ENCODE data around the gene THOC3.
"Not testable (repeated sequence)": the region's sequence is repeated elsewhere in the genome, so short reads cannot be mapped to it uniquely, and the experiment has no call there.

THOC3 gene, protein sequence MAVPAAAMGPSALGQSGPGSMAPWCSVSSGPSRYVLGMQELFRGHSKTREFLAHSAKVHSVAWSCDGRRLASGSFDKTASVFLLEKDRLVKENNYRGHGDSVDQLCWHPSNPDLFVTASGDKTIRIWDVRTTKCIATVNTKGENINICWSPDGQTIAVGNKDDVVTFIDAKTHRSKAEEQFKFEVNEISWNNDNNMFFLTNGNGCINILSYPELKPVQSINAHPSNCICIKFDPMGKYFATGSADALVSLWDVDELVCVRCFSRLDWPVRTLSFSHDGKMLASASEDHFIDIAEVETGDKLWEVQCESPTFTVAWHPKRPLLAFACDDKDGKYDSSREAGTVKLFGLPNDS

DNA sequence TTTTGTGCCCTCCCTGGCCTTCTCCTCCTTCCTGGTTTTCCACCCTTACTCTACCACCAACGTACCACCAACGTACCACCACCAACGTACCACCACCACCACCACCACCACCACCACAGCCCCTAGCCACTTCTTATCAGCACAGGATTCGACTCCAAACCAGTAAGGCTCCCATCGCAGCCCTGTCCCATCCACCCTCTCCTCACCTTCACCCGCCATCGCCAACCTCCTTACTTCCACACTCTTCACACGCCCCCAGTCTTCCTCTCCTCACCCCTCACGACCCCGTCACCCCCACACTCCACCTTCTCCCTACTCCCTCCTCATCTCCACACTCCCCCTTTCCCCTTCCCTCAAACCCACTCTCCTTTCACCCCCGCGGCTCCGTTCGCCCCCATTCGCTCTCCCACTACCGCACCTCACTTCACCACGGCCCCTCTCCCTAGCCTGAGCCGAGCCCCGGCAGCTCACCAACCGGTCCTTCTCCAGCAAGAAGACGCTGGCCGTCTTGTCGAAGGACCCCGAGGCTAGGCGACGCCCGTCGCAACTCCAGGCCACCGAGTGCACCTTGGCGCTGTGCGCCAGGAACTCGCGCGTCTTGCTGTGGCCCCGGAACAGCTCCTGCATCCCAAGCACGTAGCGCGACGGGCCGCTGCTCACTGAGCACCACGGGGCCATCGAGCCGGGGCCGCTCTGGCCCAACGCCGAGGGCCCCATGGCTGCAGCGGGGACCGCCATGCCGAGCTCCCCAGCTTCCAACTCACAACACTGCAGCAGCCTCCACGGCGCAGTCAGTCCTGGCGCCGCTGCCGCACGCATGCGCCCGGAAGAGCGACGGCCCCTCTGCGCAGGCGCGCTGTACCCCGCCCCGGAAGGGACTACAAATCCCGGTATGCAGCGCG, at the start of gene THOC3:
TSS of gene THOC3 (minus strand) at position 845 of the 902 bp plus-strand sequence. CDS start at position 738, 107 bp downstream.
- DNase-seq (ENCODE audit: low read depth) = peak; percentile 47

DNA sequence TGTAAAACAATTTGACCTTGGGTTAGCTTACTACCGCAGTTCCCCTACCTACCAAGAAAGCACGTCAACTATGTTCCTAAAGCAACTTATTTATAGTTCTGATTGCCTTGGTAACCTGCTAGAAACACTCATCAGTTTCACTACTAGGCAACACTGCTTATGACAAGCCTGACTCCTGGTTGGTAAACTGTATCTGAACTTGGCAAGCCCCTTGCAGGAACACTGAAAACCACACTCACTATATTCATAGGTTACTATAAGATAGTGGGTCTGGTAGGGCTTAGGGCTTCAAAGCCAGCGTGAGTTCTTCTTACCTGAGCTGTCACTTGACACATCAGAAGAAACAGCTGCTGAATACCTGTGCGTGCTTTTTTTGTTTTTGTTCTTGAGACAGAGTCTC, 49.2 kb upstream of the THOC3 start:
- not testable (repeated sequence) for DNase-seq (ENCODE audit: low read depth)

DNA sequence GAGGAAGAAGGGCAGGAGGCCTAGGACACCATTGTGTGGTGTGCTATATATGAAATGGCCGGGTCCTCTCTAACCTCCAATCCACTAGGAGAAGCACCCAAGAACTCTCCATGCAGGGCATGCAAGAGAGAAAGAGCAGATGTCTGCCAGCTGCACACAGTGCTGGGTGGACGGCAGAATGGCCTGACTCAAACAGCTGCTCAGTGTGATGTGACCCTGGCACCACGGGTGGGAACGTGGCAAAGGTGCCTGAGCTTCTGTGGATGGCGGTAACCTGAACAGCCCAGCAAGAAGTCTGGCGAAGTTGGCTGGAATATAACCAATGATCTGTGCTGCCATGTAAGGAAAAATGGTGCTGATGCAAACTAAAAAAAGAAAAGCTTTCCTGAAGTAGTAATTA, 46.2 kb upstream of the THOC3 start:
- DNase-seq (ENCODE audit: low read depth) = not testable (repeated sequence)

DNA sequence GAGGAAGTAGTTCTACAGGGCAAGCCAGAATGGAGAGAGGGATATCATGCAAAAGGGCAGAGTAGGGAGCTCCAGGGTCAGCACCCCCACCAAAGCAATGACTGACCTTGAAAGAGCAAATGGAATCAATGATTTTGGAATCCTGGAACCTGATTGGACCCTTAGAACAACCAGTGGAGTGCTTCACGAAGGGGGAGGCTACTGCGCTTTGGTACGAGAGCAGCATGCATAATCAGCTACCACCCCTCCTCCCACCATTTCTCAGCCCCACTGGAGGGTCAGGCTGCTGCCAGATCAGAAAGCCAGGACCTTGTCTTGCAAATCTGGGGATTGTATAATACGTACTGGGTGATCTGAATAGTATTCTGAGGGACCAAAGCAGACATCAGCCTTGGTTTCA, 43.0 kb upstream of the THOC3 start:
- DNase-seq (ENCODE audit: low read depth) = not testable (repeated sequence)

DNA sequence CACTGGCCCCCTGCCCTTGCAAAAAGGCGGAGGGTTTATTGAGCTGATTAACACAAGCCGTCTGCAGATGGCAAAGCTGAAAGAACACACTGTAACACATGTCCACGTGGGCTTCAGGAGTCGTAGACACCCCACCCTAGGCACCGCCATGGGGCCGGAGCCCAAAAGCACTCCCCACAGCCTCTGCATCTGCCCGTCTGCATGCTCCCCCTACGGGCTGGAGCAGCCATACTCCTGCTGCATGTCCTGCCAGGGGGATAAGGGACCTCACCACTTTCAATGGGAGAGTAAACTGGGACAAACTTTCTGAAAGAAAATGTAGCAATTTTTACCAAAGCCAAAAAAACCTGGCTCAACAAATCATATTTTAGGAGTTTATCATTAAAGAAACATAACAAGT, 42.1 kb upstream of the THOC3 start:
- DNase-seq (ENCODE audit: low read depth) = not testable (repeated sequence)

DNA sequence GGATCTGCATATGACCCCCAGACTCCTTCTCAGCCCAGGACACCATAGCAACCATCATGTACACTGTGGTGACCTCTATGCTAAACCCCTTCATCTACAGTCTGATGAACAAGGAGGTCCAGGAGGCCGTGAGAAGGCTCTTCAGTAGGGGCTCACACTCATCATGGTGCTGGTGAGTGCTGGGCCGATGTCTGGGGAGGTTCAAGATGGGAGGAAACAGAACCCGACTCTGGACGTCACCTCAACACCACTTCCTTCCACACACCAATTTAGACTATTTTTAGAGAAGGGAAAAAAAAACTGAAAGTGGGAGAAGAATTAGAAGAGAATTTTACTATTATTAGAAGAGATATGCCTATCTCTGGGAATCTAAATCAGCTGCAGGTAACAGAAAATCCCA, 39.1 kb upstream of the THOC3 start:
- not testable (repeated sequence) for DNase-seq (ENCODE audit: low read depth)

DNA sequence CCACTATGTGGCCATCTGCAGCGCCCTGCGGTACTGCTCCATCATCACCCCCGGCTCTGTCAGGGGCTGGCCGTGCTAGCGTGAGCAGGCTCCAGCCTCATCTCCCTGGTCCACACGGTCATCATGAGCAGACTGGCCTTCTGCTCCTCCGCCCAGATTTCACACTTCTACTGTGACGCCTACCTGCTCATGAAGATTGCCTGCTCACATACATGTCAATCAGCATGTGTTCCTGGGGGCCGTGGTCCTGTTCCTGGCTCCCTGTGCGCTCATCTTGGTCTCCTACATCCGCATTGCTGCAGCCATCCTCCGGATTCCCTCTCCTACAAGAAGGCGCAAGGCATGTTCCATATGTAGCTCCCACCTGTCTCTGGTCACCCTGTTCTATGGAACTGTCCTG, 38.7 kb upstream of the THOC3 start:
- DNase-seq (ENCODE audit: low read depth) = not testable (repeated sequence)

DNA sequence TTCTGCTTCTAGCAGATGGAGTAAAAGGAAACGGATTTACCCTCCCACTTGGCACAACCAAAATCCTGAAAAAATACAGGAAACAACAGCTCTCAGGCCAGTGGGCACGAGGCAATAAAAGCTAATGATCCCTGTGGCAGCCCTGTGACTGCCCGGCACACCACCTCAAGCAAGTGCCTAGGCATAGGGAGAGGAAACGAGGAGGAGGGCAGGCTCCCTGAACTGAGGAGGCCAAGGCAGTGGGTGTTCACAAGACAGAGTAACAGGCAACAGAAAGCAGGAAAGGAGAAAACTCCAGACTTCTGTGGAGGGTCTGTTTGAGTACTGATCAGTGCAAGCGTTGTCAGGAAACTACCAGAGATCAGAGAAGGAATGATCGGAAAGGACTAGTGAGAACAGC, 29.9 kb upstream of the THOC3 start:
- DNase-seq (ENCODE audit: low read depth) = not testable (repeated sequence)

DNA sequence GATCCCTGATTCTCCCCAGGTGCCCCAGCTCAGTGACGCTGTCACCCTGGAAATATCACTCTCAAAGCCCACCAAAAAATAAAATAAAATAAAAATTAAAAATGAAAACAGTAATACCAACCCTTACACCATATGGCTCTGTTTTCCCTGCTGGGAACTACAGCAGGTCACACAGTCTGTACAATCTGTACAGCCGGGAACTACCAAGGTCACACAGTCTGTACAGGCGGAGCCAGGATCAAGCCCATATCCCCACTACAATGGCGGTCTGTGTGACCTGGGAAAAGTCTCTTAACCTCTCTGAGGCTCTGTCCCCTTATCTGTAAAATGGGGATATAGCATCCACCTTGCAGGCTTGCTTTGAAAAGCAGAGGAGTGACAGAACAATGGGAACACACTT, 29.4 kb upstream of the THOC3 start:
- DNase-seq (ENCODE audit: low read depth) = not testable (repeated sequence)

DNA sequence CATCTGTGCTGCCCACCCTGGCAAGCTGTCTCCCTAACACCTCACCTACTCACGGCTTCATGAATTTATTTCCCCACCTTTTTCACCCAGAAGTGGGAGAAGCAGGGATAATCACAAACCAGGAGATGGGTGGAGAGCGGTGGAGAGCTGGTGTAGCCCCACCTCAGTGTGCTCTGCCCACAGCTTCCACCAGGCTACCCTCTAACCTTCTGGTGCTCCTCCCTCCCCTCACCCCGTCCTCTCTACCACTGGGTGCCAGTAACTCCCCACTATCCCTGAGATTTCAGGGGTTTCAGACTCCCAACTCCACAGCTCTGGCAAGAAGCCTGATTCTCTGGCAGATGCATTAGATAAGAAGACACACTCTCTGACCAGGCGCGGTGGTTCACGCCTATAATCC, 28.7 kb upstream of the THOC3 start:
- DNase-seq (ENCODE audit: low read depth) = not testable (repeated sequence)

DNA sequence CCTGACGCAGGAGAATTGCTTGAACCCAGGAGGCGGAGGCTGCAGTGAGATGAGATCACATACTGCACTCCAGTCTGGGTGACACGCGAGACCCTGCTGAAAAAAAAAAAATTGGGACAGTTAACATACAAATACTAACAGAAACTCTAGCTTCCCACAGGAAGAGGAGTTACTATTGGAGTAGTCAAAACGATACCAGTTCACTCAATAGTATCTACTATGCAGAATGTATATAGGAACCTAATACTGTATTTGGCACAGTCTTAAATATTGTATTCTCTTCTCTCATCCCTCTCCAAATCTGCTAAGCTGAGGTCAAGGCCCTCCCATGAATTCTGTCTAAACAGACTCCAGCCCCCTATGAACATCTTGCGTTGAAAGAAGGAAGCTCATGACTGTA, 27.4 kb upstream of the THOC3 start:
- not testable (repeated sequence) for DNase-seq (ENCODE audit: low read depth)

DNA sequence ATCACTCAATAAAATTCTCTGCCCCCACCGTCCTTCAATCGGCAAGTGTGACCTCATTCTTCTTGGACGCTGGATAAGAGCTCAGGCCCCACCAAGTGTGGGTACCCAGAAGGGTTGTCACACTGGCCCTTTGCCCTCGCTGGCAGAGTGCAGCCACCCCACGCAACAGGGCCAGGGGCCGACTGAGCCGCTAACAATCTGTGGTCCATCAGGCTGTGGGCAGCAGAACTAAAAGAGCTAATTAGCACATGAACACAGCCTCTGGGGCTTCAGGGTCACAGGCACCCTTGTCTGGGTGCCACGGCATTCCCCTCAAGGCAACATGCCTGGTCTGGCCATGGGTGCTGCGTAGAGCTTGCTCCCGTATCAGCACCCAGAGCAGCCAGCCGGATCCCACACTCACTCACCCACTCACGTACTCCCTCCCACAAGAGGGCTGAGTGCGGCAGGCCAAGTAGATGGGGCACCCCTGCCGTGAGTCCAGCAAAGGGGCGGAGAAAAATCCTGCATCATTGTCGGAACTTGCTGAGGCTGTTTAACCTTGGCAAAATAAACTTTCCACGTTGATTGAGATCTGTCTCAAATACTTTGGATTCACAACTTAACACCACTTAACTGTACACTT, 11.4 kb upstream of the THOC3 start:
- DNase-seq (ENCODE audit: low read depth) = not testable (repeated sequence)

DNA sequence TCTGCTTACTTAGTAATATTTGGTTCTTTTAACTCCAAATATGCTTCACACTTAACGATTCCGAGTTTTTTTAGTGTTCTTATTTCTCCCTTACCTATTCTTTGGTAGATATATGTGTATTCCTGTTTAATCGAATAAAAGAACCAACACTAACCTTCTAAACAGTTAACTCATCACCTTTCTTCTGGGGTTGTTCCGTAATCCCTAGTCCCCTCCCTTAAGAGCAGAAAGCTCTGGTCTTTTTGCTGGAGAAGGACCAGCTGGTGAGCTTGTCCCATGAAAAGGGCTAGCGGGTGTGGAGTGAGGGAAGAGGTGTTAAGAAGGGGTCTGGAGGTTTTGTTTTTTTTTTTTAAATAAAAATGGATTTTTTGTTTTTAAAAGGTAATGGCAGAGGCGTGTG, 266 bp upstream of the THOC3 start:
- not testable (repeated sequence) for DNase-seq (ENCODE audit: low read depth)

DNA sequence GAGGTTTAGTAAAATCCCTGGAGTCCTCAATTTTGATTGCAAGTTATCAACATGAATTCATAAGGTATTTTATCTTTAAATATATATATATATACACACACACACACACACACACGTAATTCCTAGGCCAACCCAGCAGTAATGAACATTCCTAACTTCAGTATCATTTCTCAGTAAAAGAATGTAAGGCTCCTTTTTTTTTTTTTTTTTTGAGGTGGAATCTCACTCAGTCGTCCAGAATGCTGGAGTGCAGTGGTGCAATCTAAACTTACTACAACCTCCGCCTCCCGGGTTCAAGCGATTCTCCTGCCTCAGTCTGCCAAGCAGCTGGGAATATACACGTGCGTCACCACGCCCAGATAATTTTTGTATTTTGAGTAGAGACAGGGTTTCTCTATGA, 5.8 kb downstream of the THOC3 start:
- DNase-seq (ENCODE audit: low read depth) = not testable (repeated sequence)

DNA sequence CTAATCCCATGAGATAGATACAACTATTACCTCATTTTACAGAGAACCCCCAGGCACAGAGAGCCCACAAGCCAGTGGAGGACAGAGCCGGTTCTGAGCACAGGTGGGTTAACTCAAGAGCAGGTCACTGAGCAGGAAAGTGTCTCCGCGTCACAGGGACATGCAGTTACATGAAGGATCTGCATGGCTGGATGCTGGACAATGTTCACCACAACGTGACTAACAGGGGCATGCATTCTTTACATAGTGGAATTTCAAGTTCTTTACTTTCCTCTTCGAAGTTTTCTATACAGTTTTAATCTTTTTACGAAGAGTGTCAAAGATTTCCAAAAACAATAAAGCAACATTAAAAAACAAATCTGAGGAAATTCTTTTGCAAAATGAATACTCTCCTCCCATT, 7.9 kb downstream of the THOC3 start:
- DNase-seq (ENCODE audit: low read depth) = not testable (repeated sequence)

DNA sequence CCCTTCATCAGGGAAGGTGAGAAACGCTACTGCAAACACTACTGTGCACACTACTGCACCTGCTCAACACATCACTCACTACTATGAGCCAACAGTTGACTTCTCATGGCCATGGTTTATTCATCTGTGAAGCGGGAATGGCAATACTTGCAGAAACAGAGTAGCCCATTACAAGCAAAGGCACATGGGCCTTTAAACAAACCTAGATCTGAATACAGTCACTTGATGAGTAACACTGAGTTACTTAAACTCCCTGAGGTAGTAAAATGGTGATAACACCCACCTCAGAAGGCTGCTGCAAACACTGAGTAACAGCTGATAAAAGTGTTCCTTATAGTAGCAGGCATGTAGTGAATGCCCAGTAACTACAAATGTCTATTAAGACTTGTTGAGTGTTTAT, 9.6 kb downstream of the THOC3 start:
- DNase-seq (ENCODE audit: low read depth) = not testable (repeated sequence)

DNA sequence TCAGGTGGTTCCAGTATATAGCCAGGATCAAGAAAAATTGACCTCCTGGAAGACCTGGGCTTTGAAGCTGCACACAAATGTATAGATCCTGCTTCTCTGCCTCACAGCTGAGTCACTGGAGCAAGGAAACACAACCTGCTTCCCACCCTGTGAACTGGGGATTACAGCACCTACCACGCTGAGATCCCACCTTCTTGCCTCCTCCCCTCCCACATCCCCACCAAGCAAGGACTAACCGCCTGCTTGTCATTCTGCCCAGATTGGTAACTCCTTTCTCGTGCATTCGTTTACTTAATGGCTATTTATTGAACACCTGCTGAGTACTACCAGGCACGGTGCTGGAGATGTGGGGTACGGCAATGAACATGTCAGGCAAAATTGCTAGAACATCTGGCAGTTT, 14.0 kb downstream of the THOC3 start:
- not testable (repeated sequence) for DNase-seq (ENCODE audit: low read depth)

DNA sequence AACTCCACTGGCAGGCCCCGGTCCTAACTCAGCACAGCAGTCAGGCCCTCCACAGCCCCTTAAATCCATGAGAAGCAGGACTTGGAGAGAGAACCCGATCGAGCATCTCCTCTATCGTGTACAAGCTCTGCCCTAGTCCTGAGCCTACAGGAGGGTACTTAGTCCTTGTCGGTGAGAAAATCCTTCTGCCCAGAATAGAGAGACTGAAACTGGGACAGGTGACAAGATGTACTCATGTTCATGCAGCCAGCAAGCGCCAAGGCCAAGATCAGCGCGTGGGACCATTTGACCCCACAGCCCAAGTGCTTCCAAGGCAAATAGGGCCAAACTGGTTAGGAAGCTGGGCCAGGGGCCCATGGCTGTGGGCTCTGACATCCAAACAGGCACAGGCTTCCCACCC, 15.3 kb downstream of the THOC3 start:
- DNase-seq (ENCODE audit: low read depth) = not testable (repeated sequence)

DNA sequence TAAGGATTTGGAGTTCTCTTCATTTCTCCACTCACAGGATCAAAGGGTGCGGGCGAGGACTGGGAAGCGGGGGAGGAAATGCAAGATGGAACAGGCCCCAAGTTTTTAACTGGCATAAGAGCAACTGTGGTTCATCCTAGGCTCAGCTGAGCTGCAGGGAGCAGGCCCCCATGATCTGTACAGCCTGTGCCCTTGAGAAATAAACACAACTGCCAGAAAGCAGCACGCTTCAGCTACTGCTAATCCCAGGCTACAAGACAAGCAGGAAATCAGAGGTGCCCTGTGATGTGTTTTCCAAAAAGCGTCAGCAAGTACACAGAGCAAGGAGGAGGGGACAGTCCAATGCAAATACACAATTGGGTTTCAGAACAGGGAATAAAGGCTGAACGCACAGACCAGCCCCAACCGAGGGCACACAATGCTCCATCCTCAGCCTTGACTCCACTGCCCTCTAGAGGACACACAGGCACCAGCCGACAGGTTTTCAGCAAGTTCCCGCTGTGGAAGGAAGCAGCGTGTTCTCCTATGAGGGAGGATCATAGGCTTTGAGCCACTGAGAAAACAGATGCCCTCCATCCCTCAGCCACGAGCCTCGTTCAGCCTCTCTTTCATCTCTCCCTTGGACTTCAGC, 16.7 kb downstream of the THOC3 start:
- DNase-seq (ENCODE audit: low read depth) = not testable (repeated sequence)

DNA sequence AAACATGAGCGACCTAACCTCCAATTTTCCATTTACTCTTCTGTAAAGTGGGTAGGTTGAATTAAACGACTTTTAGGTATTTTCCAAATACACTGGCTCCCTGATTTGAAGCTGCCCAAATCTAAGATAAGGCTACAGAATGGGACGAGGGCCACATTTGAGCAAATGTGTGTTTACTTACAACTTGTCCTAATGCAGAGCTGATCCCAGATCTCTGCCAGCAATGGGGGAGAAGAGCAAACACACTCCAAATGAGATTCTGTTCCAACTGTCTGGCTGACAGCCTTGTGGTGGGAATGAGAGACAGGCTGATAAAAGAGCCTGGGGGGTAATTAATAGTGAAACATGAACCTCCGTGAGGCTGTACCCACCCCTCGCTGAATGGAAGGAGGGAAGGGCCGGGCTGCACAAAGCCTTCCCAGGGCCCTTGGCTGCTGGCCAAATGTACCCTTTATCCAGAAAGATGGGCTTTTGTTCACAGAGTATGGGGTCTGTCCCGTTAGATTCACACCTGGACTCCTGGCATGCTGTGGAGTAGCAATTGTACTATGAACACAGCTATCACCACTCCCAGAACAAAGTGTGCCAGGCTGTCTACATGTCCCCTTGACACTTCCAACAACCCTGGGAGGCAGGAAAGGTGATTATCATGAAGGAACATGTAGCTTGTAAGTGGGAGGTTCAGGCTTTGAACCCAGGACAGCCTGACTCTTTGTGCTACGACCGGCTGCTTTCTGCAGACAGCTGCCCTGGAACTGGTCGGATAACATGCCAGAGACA, 19.6 kb downstream of the THOC3 start:
- DNase-seq (ENCODE audit: low read depth) = not testable (repeated sequence)

DNA sequence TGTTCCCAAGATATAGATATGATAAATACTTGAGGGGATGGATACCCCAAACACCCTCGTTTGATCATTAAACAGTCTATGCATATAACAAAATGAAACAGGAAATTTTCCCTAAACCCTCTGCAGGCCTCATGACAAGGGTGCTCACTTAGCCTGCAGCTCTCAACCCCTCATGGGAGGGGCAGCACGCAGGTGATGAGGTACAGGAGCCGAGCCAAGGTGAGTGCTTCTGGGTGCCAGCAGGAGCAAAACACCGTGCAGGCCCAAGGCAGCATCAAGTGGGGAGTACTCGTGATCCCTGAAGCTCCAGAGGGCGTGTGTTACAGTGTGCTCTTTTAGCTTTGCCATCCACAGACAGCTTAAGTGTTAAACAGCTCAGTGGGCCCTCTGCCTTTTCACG, 24.9 kb downstream of the THOC3 start:
- DNase-seq (ENCODE audit: low read depth) = not testable (repeated sequence)

Data from stromal cell of bone marrow (primary cell).